WTC11 (cell line): ENCODE measurements around the gene SHISAL1. TPM values are rescaled to one million over a fixed set of nuclear protein-coding genes. Genes with fewer than 3 reads are reported as not detected.

Experiments used
- ATAC-seq: fragments of 200-7000 bp; cut with Tn5 transposase; 2 replicates; pipeline ENCODE4 v1.10.0; 2021; ENCODE audit warnings: mild to moderate bottlenecking, moderate library complexity
- CTCF ChIA-PET: fragments of 300-600 bp; sonication (Branson Sonifier 250); formaldehyde crosslinking; loops from one replicate; lab custom pipeline; 2021; ENCODE audit warnings: antibody characterized with exemption; lab: Charles Lee
- POLR2A ChIA-PET: fragments of 350-600 bp; sonication (Branson Sonifier 250); formaldehyde crosslinking; loops from one replicate; lab custom pipeline; 2021; ENCODE audit warnings: antibody characterized with exemption; lab: Charles Lee
- DNase-seq: peaks from one replicate; pipeline ENCODE4 v3.0.0; 2021; ENCODE audit warnings: low spot score
- H3K27ac Mint-ChIP-seq: 2 replicates; pipeline ENCODE4 v1.8.0; 2021; ENCODE audit warnings: mixed read lengths
- H3K27me3 Mint-ChIP-seq: 2 replicates; pipeline ENCODE4 v1.8.0; 2021; ENCODE audit warnings: low read depth, mild to moderate bottlenecking, moderate library complexity, mixed read lengths
- H3K36me3 Mint-ChIP-seq: 2 replicates; pipeline ENCODE4 v1.8.0; 2021; ENCODE audit warnings: mixed read lengths
- H3K4me1 Mint-ChIP-seq: 2 replicates; pipeline ENCODE4 v1.8.0; 2022; ENCODE audit warnings: mixed read lengths
- H3K4me3 Mint-ChIP-seq: 2 replicates; pipeline ENCODE4 v1.8.0; 2021; ENCODE audit warnings: mild to moderate bottlenecking, moderate library complexity, mixed read lengths
- H3K9me3 Mint-ChIP-seq: 2 replicates; pipeline ENCODE4 v1.8.0; 2021; ENCODE audit warnings: mixed read lengths
- AR ChIP-seq: fragments of 250-450 bp; sonication (Bioruptor Pico); IDR thresholded peaks from 2 replicates; pipeline ENCODE4 v1.9.0; 2021; ENCODE audit warnings: mild to moderate bottlenecking
- ARID4B ChIP-seq: sonication (generic); formaldehyde crosslinking; IDR thresholded peaks from 2 replicates; pipeline ENCODE4 v1.8.0; 2023; ENCODE audit warnings: missing genetic modification reagents, mild to moderate bottlenecking, borderline replicate concordance
- CBFB ChIP-seq: sonication (generic); formaldehyde crosslinking; IDR thresholded peaks from 2 replicates; pipeline ENCODE4 v1.8.1; 2022; ENCODE audit warnings: mild to moderate bottlenecking, low read depth, missing genetic modification reagents
- CDX4 ChIP-seq: fragments of 250-450 bp; sonication (Bioruptor Pico); IDR thresholded peaks from 2 replicates; pipeline ENCODE4 v1.9.0; 2021; ENCODE audit warnings: moderate library complexity, mild to moderate bottlenecking, inconsistent platforms, borderline replicate concordance
- ETV6 ChIP-seq: sonication (generic); formaldehyde crosslinking; IDR thresholded peaks from 2 replicates; pipeline ENCODE4 v1.8.1; 2022; ENCODE audit warnings: mild to moderate bottlenecking, missing genetic modification reagents
- FOXJ3 ChIP-seq: sonication (generic); formaldehyde crosslinking; IDR thresholded peaks from 2 replicates; pipeline ENCODE4 v1.9.0; 2021; ENCODE audit warnings: missing genetic modification reagents, mild to moderate bottlenecking, borderline replicate concordance
- FOXK1 ChIP-seq: sonication (generic); formaldehyde crosslinking; IDR thresholded peaks from 2 replicates; pipeline ENCODE4 v1.8.0; 2022; ENCODE audit warnings: mild to moderate bottlenecking, moderate library complexity, missing genetic modification reagents
- GRHL2 ChIP-seq: fragments of 250-450 bp; sonication (Bioruptor Pico); IDR thresholded peaks from 2 replicates; pipeline ENCODE4 v1.8.0; 2022; ENCODE audit warnings: mild to moderate bottlenecking, moderate library complexity; ENCODE audit not compliant: insufficient replicate concordance, severe bottlenecking
- HMGA2 ChIP-seq: fragments of 250-450 bp; sonication (Bioruptor Pico); IDR thresholded peaks from 2 replicates; pipeline ENCODE4 v1.4.0; 2021; ENCODE audit warnings: mild to moderate bottlenecking, moderate library complexity
- MLX ChIP-seq: sonication (generic); formaldehyde crosslinking; IDR thresholded peaks from 2 replicates; pipeline ENCODE4 v1.8.1; 2023; ENCODE audit warnings: mild to moderate bottlenecking, missing genetic modification reagents, moderate library complexity
- NFATC4 ChIP-seq: fragments of 250-450 bp; sonication (Bioruptor Pico); IDR thresholded peaks from 2 replicates; pipeline ENCODE4 v1.9.0; 2021; ENCODE audit warnings: mild to moderate bottlenecking
- RELA ChIP-seq: sonication (generic); formaldehyde crosslinking; IDR thresholded peaks from 2 replicates; pipeline ENCODE4 v1.8.1; 2022; ENCODE audit warnings: missing genetic modification reagents, mild to moderate bottlenecking, borderline replicate concordance
- TP53 ChIP-seq: sonication (generic); formaldehyde crosslinking; IDR thresholded peaks from 2 replicates; pipeline ENCODE4 v1.8.1; 2023; ENCODE audit warnings: mild to moderate bottlenecking, missing genetic modification reagents
- USF2 ChIP-seq: sonication (generic); formaldehyde crosslinking; IDR thresholded peaks from 2 replicates; pipeline ENCODE4 v1.8.1; 2023; ENCODE audit warnings: mild to moderate bottlenecking, missing genetic modification reagents, moderate library complexity
- ZBTB21 ChIP-seq: sonication (generic); formaldehyde crosslinking; IDR thresholded peaks from 2 replicates; pipeline ENCODE4 v1.8.1; 2023; ENCODE audit warnings: mild to moderate bottlenecking, missing genetic modification reagents, borderline replicate concordance
- ZNF219 ChIP-seq: sonication (generic); formaldehyde crosslinking; IDR thresholded peaks from 2 replicates; pipeline ENCODE4 v1.8.0; 2023; ENCODE audit warnings: missing genetic modification reagents, mild to moderate bottlenecking, borderline replicate concordance
- ZNF263 ChIP-seq: sonication (generic); formaldehyde crosslinking; IDR thresholded peaks from 2 replicates; pipeline ENCODE4 v1.8.1; 2022; ENCODE audit warnings: low read depth, mild to moderate bottlenecking, moderate library complexity, missing genetic modification reagents
- ZNF416 ChIP-seq: fragments of 250-450 bp; sonication (Bioruptor Pico); IDR thresholded peaks from 2 replicates; pipeline ENCODE4 v1.9.0; 2021; ENCODE audit warnings: mild to moderate bottlenecking, inconsistent platforms
- ZNF671 ChIP-seq: fragments of 250-450 bp; sonication (Bioruptor Pico); IDR thresholded peaks from 2 replicates; pipeline ENCODE4 v1.8.0; 2021; ENCODE audit warnings: mild to moderate bottlenecking
- total RNA-seq: library from RNA; stranded (reverse); gene quantifications from 3 replicates; pipeline ENCODE4 v1.2.3, GENCODE V29; 2021

Gene SHISAL1
- total RNA-seq, 1 experiment from 2014 or later: 2.7 TPM

- no peak overlapping the region for H3K27ac Mint-ChIP-seq
- no peak for ATAC-seq
- ChIA-PET CTCF (no interaction called here), POLR2A (interaction anchor here (0.6 kb wide), 1 partner anchor 45 kb away, joined by 3 read pairs; no protein-coding TSS in a partner anchor)
- peak; percentile 2 for DNase-seq
- H3K4me3 Mint-ChIP-seq: no peak overlapping the region
- peaks cover 23% of the 10 kb centered on the region for H3K9me3 Mint-ChIP-seq
- no peak for TF ChIP-seq FOXK1 (CRISPR knock-in tag)
- TF ChIP-seq RELA (CRISPR knock-in tag): no peak
- TF ChIP-seq ZNF416 (CRISPR knock-in tag): no peak
- no peak for TF ChIP-seq TP53 (CRISPR knock-in tag)
- TF ChIP-seq, all 79 proteins: peak for 0
- H3K27me3 Mint-ChIP-seq: no peaks in the 10 kb centered on the region
- H3K36me3 Mint-ChIP-seq: peaks cover 6% of the 10 kb centered on the region; the same call in 1 of the 2 replicates
- H3K4me1 Mint-ChIP-seq: peaks cover 28% of the 10 kb centered on the region
Observed at GRCh38 chr22:44261164-44261860, 51.4 kb downstream of the SHISAL1 start.

- Mint-ChIP-seq H3K4me3 (no peak overlapping the region), H3K36me3 (peaks cover 9% of the 10 kb centered on the region; the same call in 1 of the 2 replicates), H3K27me3 (no peaks in the 10 kb centered on the region), H3K27ac (no peak overlapping the region; the same call in 1 of the 2 replicates), H3K4me1 (peaks cover 28% of the 10 kb centered on the region), H3K9me3 (peaks cover 28% of the 10 kb centered on the region)
- POLR2A ChIA-PET: no interaction called here
- DNase-seq (peak; percentile 6), ATAC-seq (no peak)
- TF ChIP-seq CBFB (CRISPR knock-in tag): no peak
- TF ChIP-seq MLX (CRISPR knock-in tag): no peak
- TF ChIP-seq HMGA2 (CRISPR knock-in tag): no peak
- TF ChIP-seq ZBTB21: no peak
- no peak for TF ChIP-seq NFATC4 (CRISPR knock-in tag)
- no peak for TF ChIP-seq FOXJ3
- no peak for TF ChIP-seq AR (CRISPR knock-in tag)
- TF ChIP-seq USF2 (CRISPR knock-in tag): no peak
- TF ChIP-seq ETV6 (CRISPR knock-in tag): no peak
- no peak for TF ChIP-seq ZNF671 (CRISPR knock-in tag)
- no peak for TF ChIP-seq ARID4B (CRISPR knock-in tag)
- TF ChIP-seq GRHL2 (CRISPR knock-in tag): no peak
- no peak for TF ChIP-seq CDX4 (CRISPR knock-in tag)
- TF ChIP-seq ZNF263 (CRISPR knock-in tag): no peak
- no peak for TF ChIP-seq ZNF219 (CRISPR knock-in tag)
- CTCF ChIA-PET: no interaction called here
Observed at GRCh38 chr22:44260216-44261035, 52.3 kb downstream of the SHISAL1 start.
